NCI-H2029 (cell line): ENCODE results near the gene PDLIM1.

ENCODE experiments used
- DNase-seq: peaks from one replicate; lab custom pipeline; 2025; lab: John Stamatoyannopoulos, UW

PDLIM1 gene

GRCh38 chr10:95288303-95288702 is 2.5 kb downstream of the PDLIM1 start:
- DNase-seq = no peak

- DNase-seq = no peak
Measured at GRCh38 chr10:95287281-95287680, 3.5 kb downstream of the PDLIM1 start.

- no peak for DNase-seq
Measured at GRCh38 chr10:95286707-95287106, 4.1 kb downstream of the PDLIM1 start.

GRCh38 chr10:95285556-95285955 is 5.2 kb downstream of the PDLIM1 start:
- DNase-seq = no peak

GRCh38 chr10:95284807-95285206 is 6.0 kb downstream of the PDLIM1 start:
- DNase-seq = no peak

- no peak for DNase-seq
Measured at GRCh38 chr10:95282107-95282506, 8.7 kb downstream of the PDLIM1 start.

GRCh38 chr10:95281206-95281605 is 9.6 kb downstream of the PDLIM1 start:
- no peak for DNase-seq

GRCh38 chr10:95280637-95281036 is 10.2 kb downstream of the PDLIM1 start:
- no peak for DNase-seq

- DNase-seq = no peak
Measured at GRCh38 chr10:95279042-95279820, 11.6 kb downstream of the PDLIM1 start.

GRCh38 chr10:95278061-95278988 is 12.5 kb downstream of the PDLIM1 start:
- no peak for DNase-seq

- no peak for DNase-seq
Measured at GRCh38 chr10:95277614-95278013, 13.2 kb downstream of the PDLIM1 start.

- DNase-seq = no peak
Measured at GRCh38 chr10:95277201-95277570, 13.6 kb downstream of the PDLIM1 start.

- DNase-seq = no peak
Measured at GRCh38 chr10:95276367-95277200, 14.2 kb downstream of the PDLIM1 start.

- DNase-seq = no peak
Measured at GRCh38 chr10:95275726-95276366, 15.0 kb downstream of the PDLIM1 start.

GRCh38 chr10:95273393-95274312 is 17.1 kb downstream of the PDLIM1 start:
- DNase-seq = no peak

GRCh38 chr10:95268438-95268837 is 22.4 kb downstream of the PDLIM1 start:
- no peak for DNase-seq

GRCh38 chr10:95267251-95267650 is 23.6 kb downstream of the PDLIM1 start:
- no peak for DNase-seq

- peak; percentile 65 for DNase-seq
Measured at GRCh38 chr10:95266674-95267095, 24.1 kb downstream of the PDLIM1 start.

GRCh38 chr10:95265572-95265971 is 25.2 kb downstream of the PDLIM1 start:
- no peak for DNase-seq

- no peak for DNase-seq
Measured at GRCh38 chr10:95264227-95265051, 26.4 kb downstream of the PDLIM1 start.
